Chondrocyte (in vitro differentiated cells): Measurements from ENCODE around the gene SP3. TPM values are rescaled to one million over a fixed set of nuclear protein-coding genes. Genes with fewer than 3 reads are reported as not detected.

Source experiments
- DNase-seq: peaks from one replicate; pipeline ENCODE4 v3.0.0; 2021; ENCODE audit warnings: mixed read lengths, low spot score
- H3K27ac Mint-ChIP-seq: one replicate; pipeline ENCODE4 v1.8.0; 2021; ENCODE audit warnings: mild to moderate bottlenecking, moderate library complexity, mixed read lengths; ENCODE audit not compliant: unreplicated experiment
- H3K27me3 Mint-ChIP-seq: 2 replicates; pipeline ENCODE4 v1.8.0; 2021; ENCODE audit warnings: low read depth, mixed read lengths
- H3K36me3 Mint-ChIP-seq: 2 replicates; pipeline ENCODE4 v1.8.0; 2021; ENCODE audit warnings: low read depth, mixed read lengths
- H3K4me1 Mint-ChIP-seq: 2 replicates; pipeline ENCODE4 v1.8.0; 2021; ENCODE audit warnings: low read depth, mild to moderate bottlenecking, mixed read lengths
- H3K4me3 Mint-ChIP-seq: one replicate; pipeline ENCODE4 v1.8.0; 2021; ENCODE audit warnings: mild to moderate bottlenecking, moderate library complexity, mixed read lengths; ENCODE audit not compliant: unreplicated experiment
- H3K9me3 Mint-ChIP-seq: 2 replicates; pipeline ENCODE4 v1.8.0; 2021; ENCODE audit warnings: low read depth, mixed read lengths
- total RNA-seq: library from RNA; stranded (reverse); gene quantifications from 3 replicates; pipeline ENCODE4 v1.2.1, GENCODE V29; 2021
- TF ChIP-seq, protein P1 (sequence below): fragments of 200-600 bp; sonication (generic); IDR thresholded peaks from 2 replicates; pipeline ENCODE4 v1.5.0; 2021; ENCODE audit warnings: antibody characterized with exemption, mild to moderate bottlenecking, moderate library complexity

SP3 gene
- total RNA-seq, 1 donor from 2014 or later, result 59.4 TPM

DNA sequence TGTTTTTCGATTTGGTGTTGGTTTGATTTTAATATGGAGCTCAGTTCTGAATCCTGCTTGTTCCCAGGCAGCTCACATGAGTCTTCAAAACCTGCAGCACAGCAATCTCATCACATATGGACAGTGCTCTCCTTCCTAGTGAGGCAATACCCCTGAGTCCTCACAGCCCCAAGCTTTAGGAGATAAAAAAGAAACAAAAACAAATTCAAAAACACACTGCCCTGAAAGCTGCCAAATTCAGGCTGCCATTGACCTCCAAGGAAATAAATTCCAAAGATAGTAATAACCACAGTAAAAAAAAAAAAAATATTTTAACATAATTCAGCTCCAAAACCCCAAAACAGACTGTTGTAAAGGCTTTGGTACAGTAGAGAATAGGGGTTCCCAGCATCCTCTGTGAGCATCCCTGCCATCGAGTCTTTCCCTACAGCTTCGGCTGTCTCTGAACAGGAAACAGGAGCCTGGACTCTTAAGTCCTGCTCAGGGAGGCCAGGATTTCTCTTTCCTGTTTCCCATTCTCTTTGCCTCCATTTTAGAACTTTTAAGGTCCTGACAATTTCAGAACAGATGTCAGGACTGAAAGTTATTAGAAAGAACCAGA, 14.7 kb upstream of the SP3 start:
- Mint-ChIP-seq H3K27ac (peak overlapping the region; percentile 45), H3K4me1 (peaks cover 28% of the 10 kb centered on the region), H3K36me3 (no peaks in the 10 kb centered on the region), H3K27me3 (no peaks in the 10 kb centered on the region), H3K9me3 (no peaks in the 10 kb centered on the region), H3K4me3 (no peak overlapping the region)
- TF ChIP-seq, protein P1, sequence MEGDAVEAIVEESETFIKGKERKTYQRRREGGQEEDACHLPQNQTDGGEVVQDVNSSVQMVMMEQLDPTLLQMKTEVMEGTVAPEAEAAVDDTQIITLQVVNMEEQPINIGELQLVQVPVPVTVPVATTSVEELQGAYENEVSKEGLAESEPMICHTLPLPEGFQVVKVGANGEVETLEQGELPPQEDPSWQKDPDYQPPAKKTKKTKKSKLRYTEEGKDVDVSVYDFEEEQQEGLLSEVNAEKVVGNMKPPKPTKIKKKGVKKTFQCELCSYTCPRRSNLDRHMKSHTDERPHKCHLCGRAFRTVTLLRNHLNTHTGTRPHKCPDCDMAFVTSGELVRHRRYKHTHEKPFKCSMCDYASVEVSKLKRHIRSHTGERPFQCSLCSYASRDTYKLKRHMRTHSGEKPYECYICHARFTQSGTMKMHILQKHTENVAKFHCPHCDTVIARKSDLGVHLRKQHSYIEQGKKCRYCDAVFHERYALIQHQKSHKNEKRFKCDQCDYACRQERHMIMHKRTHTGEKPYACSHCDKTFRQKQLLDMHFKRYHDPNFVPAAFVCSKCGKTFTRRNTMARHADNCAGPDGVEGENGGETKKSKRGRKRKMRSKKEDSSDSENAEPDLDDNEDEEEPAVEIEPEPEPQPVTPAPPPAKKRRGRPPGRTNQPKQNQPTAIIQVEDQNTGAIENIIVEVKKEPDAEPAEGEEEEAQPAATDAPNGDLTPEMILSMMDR, result no peak
- no peak for DNase-seq

DNA sequence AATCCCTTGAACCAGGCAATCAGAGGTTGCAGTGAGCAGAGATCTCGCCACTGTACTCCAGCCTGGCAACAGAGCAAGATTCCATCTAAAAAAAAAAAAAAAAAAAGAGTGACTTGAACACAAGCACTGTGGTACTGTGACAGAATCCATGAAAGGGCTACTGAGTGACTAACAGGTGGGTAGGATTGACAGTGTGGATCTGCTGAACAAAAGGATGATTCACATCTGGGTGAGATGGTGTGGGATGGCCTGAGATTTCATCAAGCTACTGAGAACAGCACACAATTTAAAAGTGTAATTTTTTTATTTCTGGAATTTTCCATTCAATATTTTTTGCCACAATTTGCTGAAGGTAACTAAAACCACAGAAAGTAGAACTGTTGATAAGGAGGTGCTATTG, 13.3 kb upstream of the SP3 start:
- TF ChIP-seq, protein P1, result no peak
- no peak overlapping the region for H3K4me3 Mint-ChIP-seq
- no peaks in the 10 kb centered on the region for H3K36me3 Mint-ChIP-seq
- no peak overlapping the region for H3K27ac Mint-ChIP-seq
- DNase-seq, result no peak
- no peaks in the 10 kb centered on the region for H3K9me3 Mint-ChIP-seq
- no peaks in the 10 kb centered on the region for H3K27me3 Mint-ChIP-seq
- peaks cover 26% of the 10 kb centered on the region for H3K4me1 Mint-ChIP-seq

DNA sequence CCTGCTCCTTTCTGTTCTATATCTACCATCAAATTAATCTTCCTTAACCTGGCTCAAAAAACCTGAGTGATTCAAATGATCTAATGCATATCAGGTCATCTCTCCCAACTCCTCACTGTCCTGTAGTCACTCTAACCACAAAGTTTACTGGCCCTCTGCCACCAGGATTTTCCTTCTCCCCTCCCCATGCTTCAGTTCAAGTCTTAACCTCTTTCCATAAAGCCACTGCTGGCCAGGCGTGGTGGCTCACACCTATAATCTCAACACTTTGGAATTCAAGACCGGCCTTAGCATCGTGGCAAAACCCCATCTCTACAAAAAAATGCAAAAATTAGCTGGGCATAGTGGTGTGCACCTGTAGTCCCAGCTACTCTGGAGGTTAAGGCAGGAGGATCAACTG, 7.5 kb upstream of the SP3 start:
- no peaks in the 10 kb centered on the region for H3K9me3 Mint-ChIP-seq
- peaks cover 31% of the 10 kb centered on the region for H3K4me1 Mint-ChIP-seq
- peak overlapping the region; percentile 14 for H3K27ac Mint-ChIP-seq
- H3K4me3 Mint-ChIP-seq, result no peak overlapping the region
- TF ChIP-seq, protein P1, result no peak
- DNase-seq, result no peak
- H3K27me3 Mint-ChIP-seq, result no peaks in the 10 kb centered on the region
- no peaks in the 10 kb centered on the region for H3K36me3 Mint-ChIP-seq

DNA sequence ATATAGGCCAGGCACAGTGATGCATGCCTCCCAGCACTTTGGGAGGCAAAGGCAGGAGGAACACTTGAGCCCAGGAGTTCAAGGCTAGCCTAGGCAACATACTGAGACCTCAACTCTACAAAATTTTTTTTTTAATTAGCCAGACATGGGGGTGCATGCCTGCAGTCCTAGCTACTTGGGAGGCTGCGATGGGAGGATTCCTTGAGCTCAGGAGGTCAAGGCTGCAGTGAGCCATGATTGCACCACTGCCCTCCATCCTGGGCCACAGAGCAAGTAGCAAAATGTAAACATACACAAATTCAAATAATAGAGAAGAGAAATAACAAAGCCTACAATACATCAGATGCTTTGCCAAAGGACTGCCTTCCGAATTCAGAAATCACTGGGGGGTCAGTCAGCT, 7.0 kb upstream of the SP3 start:
- Mint-ChIP-seq H3K4me1 (peaks cover 31% of the 10 kb centered on the region), H3K36me3 (no peaks in the 10 kb centered on the region), H3K27ac (no peak overlapping the region)

DNA sequence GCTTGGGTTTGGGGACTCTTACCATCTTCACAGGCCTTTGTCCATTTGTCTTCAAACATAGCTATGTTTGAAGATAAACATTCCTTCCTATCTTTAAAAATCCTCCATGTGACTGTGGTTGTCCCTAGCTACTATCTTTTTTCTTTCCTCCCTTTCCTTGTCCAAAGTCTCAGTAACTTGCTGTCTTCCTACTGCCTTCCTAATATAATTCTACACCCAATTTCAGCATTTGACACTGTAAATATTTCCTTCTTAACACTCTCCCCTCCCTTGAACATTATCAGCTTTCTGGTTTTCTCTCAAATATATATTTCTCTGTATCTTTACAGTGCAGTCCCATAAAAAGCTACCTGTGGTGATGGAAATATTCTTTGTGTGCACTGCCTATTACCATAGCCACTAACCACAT, 5.3 kb upstream of the SP3 start:
- peaks cover 46% of the 10 kb centered on the region for H3K4me1 Mint-ChIP-seq
- H3K27ac Mint-ChIP-seq, result peak overlapping the region; percentile 55
- no peaks in the 10 kb centered on the region for H3K9me3 Mint-ChIP-seq

More for the DNA sequence above, 7.0 kb upstream of the SP3 start:
- TF ChIP-seq, protein P1, result no peak
- Mint-ChIP-seq H3K27me3 (no peaks in the 10 kb centered on the region), H3K4me3 (no peak overlapping the region), H3K9me3 (no peaks in the 10 kb centered on the region)
- DNase-seq, result no peak

More for the DNA sequence above, 5.3 kb upstream of the SP3 start:
- DNase-seq, result no peak
- TF ChIP-seq, protein P1, result no peak
- H3K4me3 Mint-ChIP-seq, result no peak overlapping the region
- H3K27me3 Mint-ChIP-seq, result no peaks in the 10 kb centered on the region
- no peaks in the 10 kb centered on the region for H3K36me3 Mint-ChIP-seq
